LoVo (cell line): ENCODE measurements around the gene SLC38A11.
A peak's percentile ranks its signal among the peaks of the same experiment; 100 is the strongest.

ENCODE experiments used
- DNase-seq: peaks from one replicate; pipeline ENCODE4 v3.0.0-alpha.2; 2016; ENCODE audit warnings: low spot score

Gene SLC38A11

GRCh38 chr2:164969909-164970690 is 14.8 kb upstream of the SLC38A11 start:
- DNase-seq: no peak

- DNase-seq: peak; percentile 52
Measured at GRCh38 chr2:164967781-164968228, 12.5 kb upstream of the SLC38A11 start.

- DNase-seq: no peak
Measured at GRCh38 chr2:164967361-164967760, 12.0 kb upstream of the SLC38A11 start.

- no peak for DNase-seq
Measured at GRCh38 chr2:164964700-164965099, 9.4 kb upstream of the SLC38A11 start.

GRCh38 chr2:164960159-164960558 is 4.8 kb upstream of the SLC38A11 start:
- no peak for DNase-seq

GRCh38 chr2:164954186-164954585 is 1.1 kb downstream of the SLC38A11 start:
- no peak for DNase-seq

GRCh38 chr2:164953279-164953678 is 2.0 kb downstream of the SLC38A11 start:
- DNase-seq: no peak

- DNase-seq: no peak
Measured at GRCh38 chr2:164952057-164952702, 3.1 kb downstream of the SLC38A11 start.

GRCh38 chr2:164948540-164948939 is 6.8 kb downstream of the SLC38A11 start:
- no peak for DNase-seq

- no peak for DNase-seq
Measured at GRCh38 chr2:164947281-164947680, 8.0 kb downstream of the SLC38A11 start.

GRCh38 chr2:164943289-164943688 is 12.0 kb downstream of the SLC38A11 start:
- DNase-seq: no peak

- peak; percentile 54 for DNase-seq
Measured at GRCh38 chr2:164937864-164938401, 17.4 kb downstream of the SLC38A11 start.

- DNase-seq: no peak
Measured at GRCh38 chr2:164935118-164936101, 19.9 kb downstream of the SLC38A11 start.

GRCh38 chr2:164934401-164935117 is 20.8 kb downstream of the SLC38A11 start:
- no peak for DNase-seq

GRCh38 chr2:164933671-164934189 is 21.6 kb downstream of the SLC38A11 start:
- DNase-seq: no peak

- DNase-seq: no peak
Measured at GRCh38 chr2:164932377-164932776, 22.9 kb downstream of the SLC38A11 start.

GRCh38 chr2:164928101-164928673 is 27.1 kb downstream of the SLC38A11 start:
- DNase-seq: no peak

GRCh38 chr2:164922134-164922533 is 33.2 kb downstream of the SLC38A11 start:
- DNase-seq: no peak

GRCh38 chr2:164920430-164920829 is 34.9 kb downstream of the SLC38A11 start:
- DNase-seq: peak; percentile 65

GRCh38 chr2:164917296-164917903 is 37.9 kb downstream of the SLC38A11 start:
- DNase-seq: peak; percentile 62
